ENCODE measurements around the gene TBCEL.
"Not testable (repeated sequence)": the region's sequence is repeated elsewhere in the genome, so short reads cannot be mapped to it uniquely, and the experiment has no call there.

The TBCEL gene

GRCh38 chr11:121115024-121115423 is 91.1 kb downstream of the TBCEL start:
- not testable (repeated sequence) for H3K27ac Mint-ChIP-seq; DNase-seq; H3K4me1 Mint-ChIP-seq; H3K9me3 Mint-ChIP-seq; H3K36me3 Mint-ChIP-seq (ENCODE audit: low read depth); ATAC-seq; H3K4me3 Mint-ChIP-seq
- H3K27me3 Mint-ChIP-seq: peaks cover 20% of the 10 kb centered on the region

DNA sequence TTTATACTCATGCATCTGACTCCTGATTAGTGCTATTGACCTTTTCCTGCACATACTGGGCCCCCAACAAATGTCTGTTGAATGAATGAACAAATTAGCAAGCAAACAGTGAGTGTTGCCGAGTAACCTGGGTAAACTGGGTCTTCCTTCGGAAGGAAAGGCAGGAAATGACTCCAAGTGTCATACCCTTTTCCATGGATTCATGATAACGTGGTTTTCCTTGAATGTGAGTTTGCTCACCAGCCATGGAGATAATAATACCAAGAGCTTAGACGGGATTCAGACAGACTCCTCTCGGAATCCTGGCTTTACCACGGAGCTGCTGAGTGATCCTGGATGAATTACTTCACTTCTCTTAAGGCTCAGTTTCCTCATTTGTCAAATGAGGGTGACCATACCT is 93.9 kb downstream of the TBCEL start:
- DNase-seq: no peak
- peaks cover 5% of the 10 kb centered on the region for H3K9me3 Mint-ChIP-seq
- H3K4me1 Mint-ChIP-seq: peaks cover under 1% of the 10 kb centered on the region
- H3K36me3 Mint-ChIP-seq (ENCODE audit: low read depth): no peaks in the 10 kb centered on the region
- H3K27ac Mint-ChIP-seq: no peak overlapping the region
- peaks cover 2% of the 10 kb centered on the region for H3K27me3 Mint-ChIP-seq
- H3K4me3 Mint-ChIP-seq: no peak overlapping the region
- ATAC-seq: no peak

DNA sequence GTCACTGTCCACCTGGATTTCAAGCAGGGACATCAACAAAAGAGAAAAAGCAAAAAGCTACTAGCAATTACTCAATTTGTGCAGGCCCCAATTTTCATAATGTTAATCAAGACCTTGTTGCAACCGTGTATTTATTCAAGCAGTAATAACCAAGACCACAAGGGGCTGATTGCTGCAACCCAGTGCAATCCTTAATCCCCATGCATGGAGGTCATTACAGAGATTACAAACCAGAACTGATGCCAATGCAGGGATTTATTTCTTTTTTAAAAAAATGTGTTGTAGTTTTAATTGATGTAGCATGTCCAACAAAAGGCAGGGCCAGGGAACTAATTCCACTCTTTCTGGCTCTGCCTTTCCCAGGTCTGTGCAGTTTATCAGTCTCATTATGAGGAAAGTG is 95.5 kb downstream of the TBCEL start:
- no peak overlapping the region for H3K27ac Mint-ChIP-seq
- H3K36me3 Mint-ChIP-seq (ENCODE audit: low read depth): no peaks in the 10 kb centered on the region
- no peak for ATAC-seq
- peaks cover 2% of the 10 kb centered on the region for H3K27me3 Mint-ChIP-seq
- DNase-seq: no peak
- no peaks in the 10 kb centered on the region for H3K4me1 Mint-ChIP-seq
- peaks cover 5% of the 10 kb centered on the region for H3K9me3 Mint-ChIP-seq
- H3K4me3 Mint-ChIP-seq: no peak overlapping the region

DNA sequence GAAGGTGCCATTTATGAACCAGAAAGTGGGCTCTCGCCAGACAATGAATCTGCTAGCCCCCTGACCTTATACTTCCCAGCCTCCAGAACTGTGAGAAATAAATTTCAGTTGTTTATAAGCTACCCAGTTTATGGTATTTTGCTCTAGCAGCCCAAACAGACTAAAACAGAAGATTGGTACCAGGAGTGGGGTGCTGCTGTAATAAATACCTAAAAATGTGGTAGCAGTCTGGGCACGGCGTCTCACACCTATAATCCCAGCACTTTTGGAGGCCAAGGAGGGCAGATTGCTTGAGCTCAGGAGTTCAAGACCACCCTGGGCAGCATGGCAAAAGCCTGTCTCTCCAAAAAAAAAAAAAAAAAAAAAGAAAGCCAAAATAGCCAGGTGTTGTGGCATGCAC is 98.4 kb downstream of the TBCEL start:
- no peak for DNase-seq
- H3K4me3 Mint-ChIP-seq: no peak overlapping the region
- no peak for ATAC-seq
- no peaks in the 10 kb centered on the region for H3K27me3 Mint-ChIP-seq
- peaks cover 5% of the 10 kb centered on the region for H3K9me3 Mint-ChIP-seq
- H3K36me3 Mint-ChIP-seq (ENCODE audit: low read depth): no peaks in the 10 kb centered on the region
- no peak overlapping the region for H3K27ac Mint-ChIP-seq
- H3K4me1 Mint-ChIP-seq: no peaks in the 10 kb centered on the region

DNA sequence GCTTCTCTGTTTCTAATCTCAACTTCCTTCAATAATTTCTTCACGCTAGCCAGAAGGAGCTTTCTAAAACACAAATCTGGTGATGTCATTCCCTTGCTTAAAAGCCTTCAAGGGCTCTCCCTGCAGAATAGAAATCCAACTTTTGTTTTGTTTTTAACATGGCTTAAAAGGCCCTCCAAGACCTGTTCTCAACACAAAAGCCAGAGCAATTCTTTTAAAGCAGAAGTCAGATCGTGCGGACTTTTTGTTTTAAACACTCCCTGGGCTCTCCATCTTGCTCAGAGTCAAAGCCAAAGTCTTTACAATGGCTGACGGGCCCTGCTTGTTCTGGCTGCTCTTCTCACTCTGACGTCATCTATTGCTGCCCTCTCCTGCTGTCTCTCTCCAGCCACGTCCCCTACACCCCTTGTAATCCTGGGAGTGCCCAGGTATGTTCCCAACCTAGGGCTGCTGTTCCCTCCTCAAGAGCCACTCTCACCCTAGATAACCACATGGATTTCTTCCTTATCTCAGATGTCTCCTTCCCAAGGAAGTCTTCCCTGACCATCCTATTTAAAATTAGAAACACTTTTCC is 99.7 kb downstream of the TBCEL start:
- H3K4me1 Mint-ChIP-seq: no peaks in the 10 kb centered on the region
- no peak overlapping the region for H3K4me3 Mint-ChIP-seq
- DNase-seq: no peak
- no peaks in the 10 kb centered on the region for H3K27me3 Mint-ChIP-seq
- H3K36me3 Mint-ChIP-seq (ENCODE audit: low read depth): no peaks in the 10 kb centered on the region
- peaks cover 5% of the 10 kb centered on the region for H3K9me3 Mint-ChIP-seq
- ATAC-seq: no peak
- H3K27ac Mint-ChIP-seq: no peak overlapping the region

- H3K4me1 Mint-ChIP-seq: no peaks in the 10 kb centered on the region
- H3K4me3 Mint-ChIP-seq: no peak overlapping the region
- no peak overlapping the region for H3K27ac Mint-ChIP-seq
- H3K9me3 Mint-ChIP-seq: no peaks in the 10 kb centered on the region
- no peak for ATAC-seq
- DNase-seq: no peak
- H3K36me3 Mint-ChIP-seq (ENCODE audit: low read depth): no peaks in the 10 kb centered on the region
- H3K27me3 Mint-ChIP-seq: no peaks in the 10 kb centered on the region
Observed at GRCh38 chr11:121127809-121128208, 103.9 kb downstream of the TBCEL start.

- Mint-ChIP-seq H3K4me3 (no peak overlapping the region), H3K9me3 (no peaks in the 10 kb centered on the region), H3K36me3 (ENCODE audit: low read depth) (no peaks in the 10 kb centered on the region), H3K27me3 (no peaks in the 10 kb centered on the region), H3K4me1 (no peaks in the 10 kb centered on the region), H3K27ac (no peak overlapping the region)
- DNase-seq (no peak), ATAC-seq (no peak)
Observed at GRCh38 chr11:121129362-121130340, 105.7 kb downstream of the TBCEL start.

GRCh38 chr11:121131656-121132055 is 107.8 kb downstream of the TBCEL start:
- no peak for ATAC-seq

DNA sequence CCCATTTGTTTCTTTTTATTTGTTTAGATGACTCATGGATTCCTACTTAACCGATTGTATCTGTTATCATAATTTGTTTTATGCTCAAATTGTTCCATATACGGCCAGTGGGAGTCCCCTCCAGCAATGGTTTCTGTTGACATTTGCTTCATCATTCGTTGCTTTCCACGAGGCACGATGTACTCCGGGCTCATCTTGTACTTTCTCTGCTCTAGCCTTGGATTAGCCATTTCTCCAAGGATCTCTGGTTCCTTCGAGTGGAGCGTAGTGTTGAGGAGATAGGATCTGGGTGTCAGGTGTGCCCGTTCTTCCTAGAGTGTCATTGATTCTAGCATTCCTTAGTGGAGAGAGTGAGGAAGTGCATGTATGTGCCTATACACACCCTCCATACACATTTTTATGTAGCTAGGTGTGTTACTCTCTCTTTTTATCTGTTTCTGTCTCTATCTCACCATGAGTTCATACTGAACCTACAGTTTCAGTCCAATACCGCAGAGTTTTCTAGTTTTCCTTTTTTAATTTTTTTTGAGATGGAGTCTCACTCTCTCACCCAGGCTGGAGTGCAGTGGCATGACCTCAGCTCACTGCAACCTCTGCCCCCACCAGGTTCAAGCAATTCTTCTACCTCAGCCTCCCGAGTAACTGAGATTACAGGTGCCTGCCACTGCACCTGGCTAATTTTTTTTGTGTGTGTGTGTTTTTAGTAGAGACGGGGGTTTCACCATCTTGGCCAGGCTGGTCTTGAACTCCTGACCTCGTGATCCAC is 108.5 kb downstream of the TBCEL start:
- Mint-ChIP-seq H3K27me3 (no peaks in the 10 kb centered on the region), H3K4me1 (no peaks in the 10 kb centered on the region), H3K36me3 (ENCODE audit: low read depth) (no peaks in the 10 kb centered on the region), H3K9me3 (no peaks in the 10 kb centered on the region), H3K27ac (no peak overlapping the region), H3K4me3 (no peak overlapping the region)
- ATAC-seq: no peak
- DNase-seq: no peak

More at GRCh38 chr11:121131656-121132055, 107.8 kb downstream of the TBCEL start:
- Mint-ChIP-seq H3K9me3 (no peaks in the 10 kb centered on the region), H3K27ac (no peak overlapping the region), H3K36me3 (ENCODE audit: low read depth) (no peaks in the 10 kb centered on the region), H3K4me3 (no peak overlapping the region), H3K4me1 (no peaks in the 10 kb centered on the region), H3K27me3 (no peaks in the 10 kb centered on the region)
- DNase-seq: no peak

GRCh38 chr11:121134741-121135312 is 110.9 kb downstream of the TBCEL start:
- no peak overlapping the region for H3K4me3 Mint-ChIP-seq
- DNase-seq (no peak), ATAC-seq (no peak)
- no peaks in the 10 kb centered on the region for H3K36me3 Mint-ChIP-seq (ENCODE audit: low read depth)
- no peaks in the 10 kb centered on the region for H3K4me1 Mint-ChIP-seq
- no peaks in the 10 kb centered on the region for H3K9me3 Mint-ChIP-seq
- no peak overlapping the region for H3K27ac Mint-ChIP-seq
- H3K27me3 Mint-ChIP-seq: no peaks in the 10 kb centered on the region

DNA sequence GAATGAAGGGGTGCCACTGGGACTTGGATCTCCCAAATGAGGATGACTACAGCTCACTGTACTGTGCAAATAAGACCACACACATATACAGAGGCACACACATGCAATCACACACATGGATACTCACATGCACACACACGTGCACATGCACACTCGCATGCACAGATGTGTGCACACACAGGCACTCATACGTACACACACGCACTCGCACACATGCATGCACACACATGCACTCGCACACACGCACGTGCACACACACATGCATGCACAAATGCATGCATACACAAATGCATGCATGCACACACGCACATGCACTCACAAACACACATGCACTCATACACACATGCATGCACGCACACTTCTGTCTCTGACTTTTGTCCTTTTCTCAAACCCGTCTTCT is 113.1 kb downstream of the TBCEL start:
- Mint-ChIP-seq H3K27ac (no peak overlapping the region), H3K36me3 (ENCODE audit: low read depth) (no peaks in the 10 kb centered on the region), H3K4me3 (no peak overlapping the region), H3K27me3 (no peaks in the 10 kb centered on the region), H3K9me3 (no peaks in the 10 kb centered on the region), H3K4me1 (no peaks in the 10 kb centered on the region)
- DNase-seq (no peak), ATAC-seq (no peak)

GRCh38 chr11:121138259-121138658 is 114.4 kb downstream of the TBCEL start:
- H3K36me3 Mint-ChIP-seq (ENCODE audit: low read depth): no peaks in the 10 kb centered on the region
- no peak overlapping the region for H3K4me3 Mint-ChIP-seq
- no peak overlapping the region for H3K27ac Mint-ChIP-seq
- H3K4me1 Mint-ChIP-seq: no peaks in the 10 kb centered on the region
- H3K27me3 Mint-ChIP-seq: no peaks in the 10 kb centered on the region
- ATAC-seq (no peak), DNase-seq (no peak)
- no peaks in the 10 kb centered on the region for H3K9me3 Mint-ChIP-seq

- Mint-ChIP-seq H3K9me3 (no peaks in the 10 kb centered on the region), H3K4me1 (no peaks in the 10 kb centered on the region), H3K36me3 (ENCODE audit: low read depth) (no peaks in the 10 kb centered on the region), H3K4me3 (no peak overlapping the region), H3K27me3 (no peaks in the 10 kb centered on the region), H3K27ac (no peak overlapping the region)
- DNase-seq: no peak
- no peak for ATAC-seq
Observed at GRCh38 chr11:121140369-121140768, 116.5 kb downstream of the TBCEL start.

All from activated naive CD8-positive, alpha-beta T cell treated with anti-CD3 and anti-CD28 coated beads, Interleukin-2, amount 50 U/mL, for 24 hours (primary cell).